PC-9 (cell line): ENCODE measurements around the gene APOBEC3C. TPM values are rescaled to one million over a fixed set of nuclear protein-coding genes. Genes with fewer than 3 reads are reported as not detected.
"Not testable (repeated sequence)": the region's sequence is repeated elsewhere in the genome, so short reads cannot be mapped to it uniquely, and the experiment has no call there.

Experiments used
- BruUV-seq: library from RNA; stranded (reverse); fragments of 400-500 nt; replicated peaks from 2 replicates; lab custom pipeline; 2021; lab: Mats Ljungman, UMichigan
- CTCF ChIA-PET: fragments of 300-600 bp; sonication (Branson Sonifier 250); formaldehyde crosslinking; loops from one replicate; lab custom pipeline; 2022; ENCODE audit warnings: antibody characterized with exemption; lab: Charles Lee
- POLR2A ChIA-PET: fragments of 300-600 bp; sonication (Branson Sonifier 250); formaldehyde crosslinking; loops from one replicate; lab custom pipeline; 2022; ENCODE audit warnings: antibody characterized with exemption; ENCODE audit not compliant: unreplicated experiment; lab: Charles Lee
- DNase-seq, 2 experiments: peaks; one replicate each; pipeline versions ENCODE4 v3.0.0 to v3.0.0-alpha.2; 2015 to 2022; ENCODE audit warnings: mixed read lengths in 1 of 2
- H2AFZ ChIP-seq: fragments of 200-600 bp; sonication (generic); 2 replicates; pipeline ENCODE4 v1.8.1; 2017; ENCODE audit warnings: antibody characterized with exemption
- H3F3A ChIP-seq: fragments of 200-600 bp; sonication (generic); 2 replicates; pipeline ENCODE4 v1.8.1; 2017; ENCODE audit warnings: antibody characterized with exemption, mild to moderate bottlenecking, low read depth; ENCODE audit not compliant: insufficient read depth
- H3K27ac ChIP-seq: fragments of 200-600 bp; sonication (generic); 2 replicates; pipeline ENCODE4 v1.6.1; 2016; ENCODE audit warnings: mixed run types
- H3K27me3 ChIP-seq: fragments of 200-600 bp; sonication (generic); 2 replicates; pipeline ENCODE4 v1.6.1; 2016; ENCODE audit warnings: low read depth, mixed run types; ENCODE audit not compliant: insufficient read depth
- H3K36me3 ChIP-seq: fragments of 200-600 bp; sonication (generic); 2 replicates; pipeline ENCODE4 v1.6.1; 2016; ENCODE audit warnings: low read depth, mixed run types
- H3K4me1 ChIP-seq: fragments of 200-600 bp; sonication (generic); replicated peaks from 2 replicates; pipeline ENCODE4 v1.6.1; 2016; ENCODE audit warnings: mixed run types; ENCODE audit not compliant: insufficient read depth
- H3K4me2 ChIP-seq: fragments of 200-600 bp; sonication (generic); 2 replicates; pipeline ENCODE4 v1.6.1; 2017; ENCODE audit warnings: mixed run types
- H3K4me3 ChIP-seq: fragments of 200-600 bp; sonication (generic); 2 replicates; pipeline ENCODE4 v1.6.1; 2016; ENCODE audit warnings: mixed run types
- H3K79me2 ChIP-seq: fragments of 200-600 bp; sonication (generic); 2 replicates; pipeline ENCODE4 v1.6.1; 2017; ENCODE audit warnings: low read depth, mixed run types
- H3K9me2 ChIP-seq: fragments of 200-600 bp; sonication (generic); 2 replicates; pipeline ENCODE4 v1.8.1; 2017; ENCODE audit warnings: mild to moderate bottlenecking; ENCODE audit not compliant: insufficient read depth
- H3K9me3 ChIP-seq: fragments of 200-600 bp; sonication (generic); 2 replicates; pipeline ENCODE4 v1.8.1; 2016; ENCODE audit warnings: low read depth; ENCODE audit not compliant: insufficient read depth
- H4K20me1 ChIP-seq: fragments of 200-600 bp; sonication (generic); 2 replicates; pipeline ENCODE4 v1.8.1; 2017; ENCODE audit not compliant: insufficient read depth
- CTCF ChIP-seq: fragments of 200-600 bp; sonication (generic); conservative IDR thresholded peaks from 2 replicates; pipeline ENCODE4 v1.6.1; 2017; ENCODE audit warnings: mixed run types, antibody characterized with exemption, mild to moderate bottlenecking, moderate library complexity
- EZH2 ChIP-seq: fragments of 200-600 bp; sonication (generic); IDR thresholded peaks from 2 replicates; pipeline ENCODE4 v1.8.0; 2017; ENCODE audit warnings: antibody characterized with exemption, low read depth
- intact Hi-C: fragments of 100-400 bp; cut with micrococcal nuclease; formaldehyde crosslinking; loops from one replicate; pipeline ENCODE4 v1.10.0; 2022; ENCODE audit not compliant: unreplicated experiment
- total RNA-seq: library from RNA; stranded (reverse); gene quantifications from 2 replicates; pipeline ENCODE4 v1.2.3, GENCODE V29; 2021

APOBEC3C gene
- total RNA-seq, 1 experiment from 2014 or later, result 64.6 TPM

- DNase-seq, result no peak
- H2AFZ ChIP-seq, result no peak overlapping the region
- H3K9me3 ChIP-seq, result no peaks in the 10 kb centered on the region
- no peaks in the 10 kb centered on the region for H4K20me1 ChIP-seq
- H3K4me3 ChIP-seq, result no peak overlapping the region
- peaks cover 31% of the 10 kb centered on the region for H3K79me2 ChIP-seq
- ChIA-PET POLR2A (no interaction called here), CTCF (no interaction called here)
- intact Hi-C loops, result loop anchor here (5.0 kb wide), 1 partner anchor 34 kb away; no protein-coding TSS in a partner anchor
- no peak overlapping the region for H3K27ac ChIP-seq
- peaks cover 7% of the 10 kb centered on the region; the same call in 1 of the 2 replicates for H3F3A ChIP-seq
- BruUV-seq, result no TSS peak
- TF ChIP-seq CTCF (no peak), EZH2 (no peak)
- H3K36me3 ChIP-seq, result peaks cover 13% of the 10 kb centered on the region
- H3K9me2 ChIP-seq, result no peaks in the 10 kb centered on the region
- H3K27me3 ChIP-seq, result no peaks in the 10 kb centered on the region
- H3K4me1 ChIP-seq, result peaks cover 27% of the 10 kb centered on the region
- H3K4me2 ChIP-seq, result no peak overlapping the region
Measured at GRCh38 chr22:39012533-39013511, 1.2 kb upstream of the APOBEC3C start.

- intact Hi-C loops, result loop anchor here (5.0 kb wide), 1 partner anchor 34 kb away; no protein-coding TSS in a partner anchor
- H3K27me3 ChIP-seq, H3K9me3 ChIP-seq, BruUV-seq, DNase-seq, H4K20me1 ChIP-seq, POLR2A ChIA-PET, H3K9me2 ChIP-seq, CTCF ChIA-PET: not testable (repeated sequence)
- H3K4me2 ChIP-seq, result peak overlapping the region; percentile 74
- peak overlapping the region; percentile 77; the same call in 1 of the 2 replicates for H3K4me3 ChIP-seq
- H3K79me2 ChIP-seq, result peaks cover 31% of the 10 kb centered on the region
- H3K4me1 ChIP-seq, result peaks cover 27% of the 10 kb centered on the region
- H3K36me3 ChIP-seq, result peaks cover 19% of the 10 kb centered on the region
- peak overlapping the region; percentile 63 for H2AFZ ChIP-seq
- H3K27ac ChIP-seq, result peak overlapping the region; percentile 65
- H3F3A ChIP-seq, result peaks cover 12% of the 10 kb centered on the region; the same call in 1 of the 2 replicates
Measured at GRCh38 chr22:39013561-39013941, 506 bp upstream of the APOBEC3C start.

- not testable (repeated sequence) for H3K9me3 ChIP-seq, H4K20me1 ChIP-seq, H3K9me2 ChIP-seq, DNase-seq, H3K27me3 ChIP-seq
- Histone ChIP-seq H3K79me2 (peaks cover 31% of the 10 kb centered on the region), H3K4me2 (peak overlapping the region; percentile 74), H3K4me3 (peak overlapping the region; percentile 77), H3F3A (peaks cover 18% of the 10 kb centered on the region; the same call in 1 of the 2 replicates), H2AFZ (peak overlapping the region; percentile 63; the same call in 1 of the 2 replicates), H3K4me1 (peaks cover 27% of the 10 kb centered on the region), H3K36me3 (peaks cover 24% of the 10 kb centered on the region), H3K27ac (peak overlapping the region; percentile 65)
- CTCF ChIA-PET, result interaction anchor here (0.6 to 0.7 kb wide), 5 partner anchors 35 to 821 kb away, joined by 4 to 13 read pairs (median 5); partner anchors contain the start of gene MIEF1
- BruUV-seq, result TSS peak; percentile 43
- intact Hi-C loops, result loop anchor here (2.0 to 5.0 kb wide), 3 partner anchors 33 to 304 kb away; partner anchors contain the start of gene RPL3
- POLR2A ChIA-PET, result interaction anchor here (0.7 kb wide), 1 partner anchor 32 kb away, joined by 5 read pairs; no protein-coding TSS in a partner anchor
Measured at GRCh38 chr22:39014723-39015121, 665 bp downstream of the APOBEC3C start.

GRCh38 chr22:39016592-39016991 is 2.5 kb downstream of the APOBEC3C start:
- ChIA-PET CTCF (no interaction called here), POLR2A (no interaction called here)
- intact Hi-C loops, result no loop called here
- Histone ChIP-seq H3K27ac (no peak overlapping the region), H4K20me1 (no peaks in the 10 kb centered on the region), H3K79me2 (peaks cover 31% of the 10 kb centered on the region), H3F3A (peaks cover 19% of the 10 kb centered on the region; the same call in 1 of the 2 replicates), H3K4me3 (peak overlapping the region; percentile 19; the same call in 1 of the 2 replicates), H3K9me3 (no peaks in the 10 kb centered on the region), H3K27me3 (no peaks in the 10 kb centered on the region), H3K4me1 (peaks cover 27% of the 10 kb centered on the region), H3K9me2 (no peaks in the 10 kb centered on the region), H3K36me3 (peaks cover 24% of the 10 kb centered on the region), H3K4me2 (peak overlapping the region; percentile 74), H2AFZ (no peak overlapping the region)
- TF ChIP-seq EZH2 (no peak), CTCF (no peak)
- BruUV-seq, result no TSS peak
- no peak for DNase-seq
